Activated T-cell treated with anti-CD3 and anti-CD28 coated beads, Interleukin-2, amount 50 U/mL, for 72 hours (primary cell): ENCODE results near the gene KNCN. TPM values are rescaled to one million over a fixed set of nuclear protein-coding genes. Genes with fewer than 3 reads are reported as not detected.

Experiments
- ATAC-seq, 2 donors: fragments of 150-1000 bp; cut with Tn5 transposase; replicated peaks in 1 of 2; 2 replicates each; pipeline ENCODE4 v1.10.0; 2021; ENCODE audit warnings: moderate library complexity in 2 of 2, mild to moderate bottlenecking in 1 of 2
- DNase-seq, 2 donors: peaks; one replicate each; pipeline ENCODE4 v3.0.0; 2021 to 2022; ENCODE audit warnings: mixed read lengths in 1 of 2
- H3K27ac Mint-ChIP-seq: one replicate; pipeline ENCODE4 v1.8.0; 2022; ENCODE audit warnings: mild to moderate bottlenecking, moderate library complexity, mixed read lengths
- H3K27me3 Mint-ChIP-seq: one replicate; pipeline ENCODE4 v1.8.0; 2022; ENCODE audit warnings: low read depth, mixed read lengths
- H3K36me3 Mint-ChIP-seq, 2 donors: one replicate each; pipeline ENCODE4 v1.8.0; 2022; ENCODE audit warnings: mixed read lengths in 2 of 2, mild to moderate bottlenecking in 1 of 2; ENCODE audit not compliant: insufficient read depth in 2 of 2
- H3K4me1 Mint-ChIP-seq: one replicate; pipeline ENCODE4 v1.8.0; 2022; ENCODE audit warnings: low read depth, mixed read lengths
- H3K4me3 Mint-ChIP-seq, 2 donors: one replicate each; pipeline ENCODE4 v1.8.0; 2022; ENCODE audit warnings: mild to moderate bottlenecking in 2 of 2, mixed read lengths in 2 of 2, moderate library complexity in 2 of 2
- H3K9me3 Mint-ChIP-seq, 2 donors: one replicate each; pipeline ENCODE4 v1.8.0; 2022; ENCODE audit warnings: mixed read lengths in 2 of 2
- total RNA-seq, 2 donors: library from RNA; stranded (reverse); gene quantifications; one replicate each; pipeline ENCODE4 v1.2.3, GENCODE V29; 2022

KNCN gene
- total RNA-seq = not detected

DNA sequence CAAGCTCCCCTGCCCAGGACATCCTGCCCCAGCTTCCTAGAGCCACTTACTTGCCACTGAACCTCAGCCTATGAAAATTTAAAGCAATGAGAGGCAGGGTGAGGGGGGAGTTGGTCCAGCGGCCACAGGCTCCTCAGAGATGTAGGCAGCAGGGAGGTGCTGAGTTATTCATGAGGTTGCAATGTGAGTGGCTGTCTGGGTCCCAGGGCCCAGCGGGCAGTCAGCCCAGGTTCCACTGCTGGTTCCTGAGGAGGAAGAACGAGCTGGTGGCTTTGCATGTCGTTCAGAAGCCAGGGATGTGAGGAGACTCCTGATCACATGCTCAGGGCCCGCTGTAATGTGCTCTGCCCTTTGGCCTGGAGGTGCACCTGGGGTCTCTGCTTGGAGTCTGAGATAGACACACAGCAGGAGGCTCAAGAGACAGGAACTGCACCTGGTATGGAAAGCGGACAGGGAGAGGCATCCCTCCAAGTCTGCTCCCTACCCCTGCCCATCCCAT is at the start of gene KNCN:
Gene KNCN, minus strand, starts transcription at position 51 of the 499 bp plus-strand sequence. CDS start 432 bp downstream, outside the sequence.
- DNase-seq = no peak
- no peak within 1 kb of the TSS for H3K27ac Mint-ChIP-seq
- ATAC-seq = no peak
- H3K36me3 Mint-ChIP-seq = no peaks in the 10 kb centered on the region
- H3K9me3 Mint-ChIP-seq = no peaks in the 10 kb centered on the region
- H3K4me1 Mint-ChIP-seq = peaks cover 8% of the 10 kb centered on the region
- H3K4me3 Mint-ChIP-seq = no peak within 1 kb of the TSS
- H3K27me3 Mint-ChIP-seq = peaks cover 6% of the 10 kb centered on the region

DNA sequence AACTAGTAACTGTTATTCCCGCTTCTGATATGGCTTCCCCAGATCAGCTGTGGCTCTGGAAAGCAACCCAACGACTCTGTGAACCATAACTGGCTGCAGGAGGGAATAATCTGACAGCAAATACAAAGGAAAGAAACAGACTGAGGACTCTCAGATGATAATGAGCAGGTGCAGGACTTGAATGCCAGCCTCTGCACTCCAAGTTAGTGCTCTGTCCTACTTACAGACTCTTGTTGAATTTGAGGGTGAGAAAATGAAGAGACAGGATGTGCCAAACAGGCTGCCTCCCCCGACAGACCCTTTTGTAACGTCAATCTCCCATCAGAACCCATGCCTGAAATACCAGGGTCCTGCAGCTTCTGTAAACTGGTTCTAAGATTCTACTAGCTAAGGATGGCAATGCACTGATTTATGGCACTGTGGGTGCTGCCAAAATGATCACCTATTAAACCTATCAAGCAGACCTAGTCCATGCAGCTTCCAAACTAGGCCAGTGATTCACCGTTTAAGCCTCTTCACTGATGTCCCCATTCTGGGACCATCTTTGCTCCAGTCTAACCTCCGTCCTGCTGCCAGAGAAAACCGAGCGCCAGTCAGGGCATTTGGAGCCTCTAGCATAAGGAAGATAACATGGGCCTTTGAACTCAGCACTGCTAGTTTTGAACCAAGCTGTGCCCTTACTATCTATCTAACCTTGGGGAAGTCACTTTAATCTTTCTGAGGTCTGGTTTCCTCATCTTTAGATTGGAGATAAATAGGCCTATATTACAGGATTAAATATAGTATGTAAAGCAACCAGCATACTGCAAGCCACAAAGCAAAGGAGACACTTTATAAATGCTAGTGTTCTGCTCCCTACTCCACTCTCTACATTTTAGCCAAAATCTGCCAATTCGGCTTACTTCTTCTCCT is 47.9 kb upstream of the KNCN start:
- H3K27ac Mint-ChIP-seq = no peak overlapping the region
- no peaks in the 10 kb centered on the region for H3K27me3 Mint-ChIP-seq
- no peak for ATAC-seq
- peaks cover 50% of the 10 kb centered on the region for H3K4me1 Mint-ChIP-seq
- no peak for DNase-seq
- no peaks in the 10 kb centered on the region for H3K9me3 Mint-ChIP-seq
- peaks cover 0 to 2% of the 10 kb centered on the region in 2 donors for H3K36me3 Mint-ChIP-seq
- no peak overlapping the region for H3K4me3 Mint-ChIP-seq

DNA sequence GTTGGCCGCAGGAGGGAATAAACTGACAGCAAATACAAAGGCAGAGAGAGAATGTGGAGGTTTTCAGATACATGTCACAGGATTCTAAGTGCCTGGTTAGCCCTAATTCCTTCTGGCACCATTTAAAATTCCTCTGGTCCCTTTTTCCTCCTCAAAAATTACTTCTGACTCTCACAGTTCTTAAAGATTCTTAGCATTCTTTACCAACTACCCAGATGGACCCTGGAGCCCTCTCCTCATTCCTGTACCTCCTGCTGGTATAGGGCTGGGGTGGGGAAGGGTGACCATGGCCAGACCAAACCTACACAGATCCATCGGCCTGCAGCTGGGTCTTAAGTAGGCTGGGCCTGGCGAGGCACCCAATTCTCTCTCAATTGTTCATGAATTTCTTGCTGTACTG is 45.4 kb upstream of the KNCN start:
- DNase-seq (no peak), ATAC-seq (no peak)
- peaks cover 30% of the 10 kb centered on the region for H3K4me1 Mint-ChIP-seq
- peak overlapping the region; percentile 56 for H3K27ac Mint-ChIP-seq
- no peak overlapping the region for H3K4me3 Mint-ChIP-seq
- H3K9me3 Mint-ChIP-seq = no peaks in the 10 kb centered on the region
- no peaks in the 10 kb centered on the region for H3K27me3 Mint-ChIP-seq
- H3K36me3 Mint-ChIP-seq = peaks cover 5 to 19% of the 10 kb centered on the region in 2 donors

DNA sequence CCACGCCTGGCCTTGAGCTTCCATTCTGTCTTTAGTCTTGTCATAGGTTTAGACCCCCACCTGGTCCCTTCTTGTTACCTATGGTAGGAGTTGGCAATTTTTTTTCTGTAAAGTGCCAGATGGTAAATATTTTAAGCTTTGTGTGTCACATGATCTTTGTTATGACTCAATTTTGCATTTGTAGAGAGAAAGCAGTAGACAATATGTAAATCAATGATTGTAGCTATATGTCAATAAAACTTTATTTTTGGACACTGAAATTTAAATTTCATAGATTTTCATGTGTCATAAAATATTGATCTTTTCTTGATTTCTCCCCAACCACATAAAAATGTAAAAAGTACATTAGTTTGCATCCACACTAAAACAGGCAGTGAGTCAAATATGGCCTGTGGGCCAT is 44.6 kb upstream of the KNCN start:
- H3K4me3 Mint-ChIP-seq = no peak overlapping the region
- H3K9me3 Mint-ChIP-seq = no peaks in the 10 kb centered on the region
- peaks cover 5 to 18% of the 10 kb centered on the region in 2 donors for H3K36me3 Mint-ChIP-seq
- no peaks in the 10 kb centered on the region for H3K27me3 Mint-ChIP-seq
- H3K4me1 Mint-ChIP-seq = peaks cover 23% of the 10 kb centered on the region
- no peak overlapping the region for H3K27ac Mint-ChIP-seq
- no peak for DNase-seq
- no peak for ATAC-seq

DNA sequence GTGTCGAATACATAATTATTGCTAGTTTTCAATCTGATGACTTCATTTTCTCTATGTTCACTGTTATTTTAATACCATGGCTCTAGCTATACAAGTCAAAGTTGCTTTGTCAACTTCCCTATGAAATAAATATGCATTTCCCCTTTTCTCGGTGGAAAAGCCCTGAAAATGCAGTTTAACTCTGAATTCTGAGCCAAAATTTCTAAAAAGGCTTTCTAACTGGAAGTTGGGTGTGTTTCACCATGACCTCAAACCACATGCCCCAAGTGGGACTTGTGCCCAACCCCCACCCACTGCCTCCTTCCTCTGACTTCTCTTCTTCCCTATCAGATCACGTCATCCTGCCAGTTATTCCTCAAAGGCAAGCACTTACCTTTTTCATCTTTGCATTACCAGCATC is 43.7 kb upstream of the KNCN start:
- Mint-ChIP-seq H3K9me3 (no peaks in the 10 kb centered on the region), H3K27ac (no peak overlapping the region), H3K4me1 (peaks cover 20% of the 10 kb centered on the region), H3K36me3 (peaks cover 5 to 20% of the 10 kb centered on the region in 2 donors), H3K27me3 (no peaks in the 10 kb centered on the region), H3K4me3 (peak overlapping the region in 1 of 2 donors; percentile 5)
- ATAC-seq (no peak), DNase-seq (no peak)

DNA sequence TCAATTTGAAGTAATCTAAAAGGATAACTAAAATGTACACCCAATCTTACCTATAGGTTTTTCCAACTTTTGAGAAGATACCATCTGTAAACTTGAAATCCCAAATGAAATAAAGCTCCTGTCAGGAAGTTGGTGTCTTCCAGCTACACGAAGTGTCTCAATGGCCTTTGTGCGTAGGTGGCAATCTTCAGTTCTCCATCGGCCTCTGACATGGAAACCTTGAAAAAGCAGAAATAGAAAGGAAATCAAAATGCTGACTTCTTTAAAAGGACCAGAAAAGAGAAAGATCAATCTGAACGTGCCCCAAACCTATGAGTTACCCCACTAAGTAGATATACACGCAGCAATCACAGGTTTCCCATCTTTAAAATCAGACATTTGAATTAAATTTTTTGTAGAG is 42.6 kb upstream of the KNCN start:
- H3K9me3 Mint-ChIP-seq = no peaks in the 10 kb centered on the region
- DNase-seq = no peak
- H3K4me1 Mint-ChIP-seq = peaks cover 16% of the 10 kb centered on the region
- H3K27ac Mint-ChIP-seq = no peak overlapping the region
- ATAC-seq = no peak
- peaks cover 7 to 28% of the 10 kb centered on the region in 2 donors for H3K36me3 Mint-ChIP-seq
- no peaks in the 10 kb centered on the region for H3K27me3 Mint-ChIP-seq
- H3K4me3 Mint-ChIP-seq = no peak overlapping the region

DNA sequence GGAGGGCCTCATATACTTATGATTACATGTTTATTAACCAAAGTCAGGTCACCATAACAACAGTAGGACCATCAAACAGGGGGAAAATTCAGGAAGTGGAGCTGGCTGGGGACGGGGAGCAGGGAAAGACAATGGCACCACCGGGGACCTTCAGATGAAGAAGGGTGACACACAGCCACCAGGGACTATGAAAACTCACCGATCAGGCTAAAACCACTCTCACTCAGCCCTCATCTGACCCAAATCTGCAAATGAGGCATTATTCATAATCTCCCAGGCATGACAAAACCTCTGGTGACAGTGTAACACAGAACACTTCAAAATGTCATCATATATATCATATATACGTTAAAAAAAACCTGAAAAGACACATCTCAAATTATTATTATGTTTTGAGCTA is 41.4 kb upstream of the KNCN start:
- Mint-ChIP-seq H3K36me3 (peaks cover 8 to 32% of the 10 kb centered on the region in 2 donors), H3K4me1 (peaks cover 16% of the 10 kb centered on the region), H3K9me3 (peaks cover 0 to 1% of the 10 kb centered on the region in 2 donors), H3K27ac (no peak overlapping the region), H3K27me3 (no peaks in the 10 kb centered on the region), H3K4me3 (no peak overlapping the region)
- ATAC-seq (no peak), DNase-seq (no peak)

DNA sequence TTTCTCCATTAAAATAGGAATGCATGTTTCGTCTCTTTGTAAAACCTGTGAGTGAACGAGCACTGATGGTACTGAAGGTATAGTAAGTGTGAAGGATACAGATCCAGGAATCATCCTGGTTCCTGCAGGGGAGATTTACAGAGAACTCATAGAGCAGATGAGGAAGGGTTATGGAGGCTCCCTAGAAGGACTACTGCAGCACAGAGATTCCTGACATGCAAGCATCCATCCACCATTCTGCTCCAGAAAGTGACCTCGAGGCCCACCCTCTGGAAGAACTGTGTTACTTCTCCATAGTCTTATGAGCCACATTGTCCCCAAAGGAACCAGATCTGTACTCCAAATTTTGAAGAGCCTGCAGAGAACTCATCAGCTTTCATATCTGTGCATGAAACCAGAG is 38.1 kb upstream of the KNCN start:
- Mint-ChIP-seq H3K36me3 (peaks cover 8 to 33% of the 10 kb centered on the region in 2 donors), H3K4me1 (peaks cover 2% of the 10 kb centered on the region), H3K27me3 (no peaks in the 10 kb centered on the region), H3K4me3 (no peak overlapping the region), H3K9me3 (peaks cover 0 to 1% of the 10 kb centered on the region in 2 donors), H3K27ac (no peak overlapping the region)
- ATAC-seq (no peak), DNase-seq (no peak)

DNA sequence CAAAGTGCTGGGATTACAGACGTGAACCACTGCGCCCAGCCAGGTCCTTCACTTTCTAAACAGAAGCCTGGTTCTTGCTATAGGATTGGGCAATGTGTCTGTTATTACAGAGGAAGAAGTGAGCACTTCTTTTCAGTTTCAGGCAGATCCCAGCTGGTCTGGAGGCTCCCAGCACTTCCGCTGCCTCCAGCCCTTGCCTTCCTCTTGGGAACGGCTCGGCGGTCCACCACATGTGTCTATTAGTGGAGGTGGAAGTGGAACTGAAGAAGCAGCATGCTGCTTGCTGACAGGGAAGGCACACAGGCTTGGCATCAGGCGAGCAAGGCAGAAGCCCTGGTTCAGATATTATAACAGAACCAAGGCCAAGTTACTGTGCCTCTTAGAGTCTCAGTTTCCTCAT is 35.6 kb upstream of the KNCN start:
- Mint-ChIP-seq H3K4me1 (peaks cover 7% of the 10 kb centered on the region), H3K36me3 (peaks cover 5 to 17% of the 10 kb centered on the region in 2 donors), H3K27ac (no peak overlapping the region), H3K4me3 (no peak overlapping the region), H3K9me3 (peaks cover 0 to 1% of the 10 kb centered on the region in 2 donors), H3K27me3 (no peaks in the 10 kb centered on the region)
- DNase-seq (no peak), ATAC-seq (no peak)

DNA sequence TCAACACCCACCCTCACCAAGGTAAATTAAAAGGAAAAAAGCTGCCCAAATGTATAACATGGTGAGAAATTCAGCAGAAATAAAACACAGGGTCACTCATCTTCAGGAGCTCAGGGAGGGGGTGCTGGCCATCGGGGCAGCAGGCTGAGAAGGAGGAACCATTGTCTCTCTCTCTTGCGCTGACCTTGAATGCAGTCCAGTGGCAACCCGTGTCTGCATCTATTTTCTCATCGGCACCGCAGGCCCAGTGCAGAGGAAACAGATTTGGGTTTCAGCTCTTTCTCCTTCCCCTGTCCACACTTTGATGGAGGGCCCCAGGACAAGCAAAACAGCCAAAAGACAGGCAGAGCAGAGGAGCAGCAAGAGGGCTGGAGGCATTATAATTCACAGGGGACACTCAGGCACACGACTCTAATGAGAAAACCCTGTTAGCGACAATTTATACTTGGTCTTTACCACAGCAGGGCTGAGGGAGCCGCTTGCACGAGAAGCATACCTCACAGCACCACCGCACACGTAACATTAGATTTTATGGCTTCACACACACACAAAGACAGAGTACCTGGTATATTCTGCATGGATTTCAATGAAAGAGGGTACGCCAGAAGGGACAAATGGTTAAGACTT is 34.0 kb upstream of the KNCN start:
- Mint-ChIP-seq H3K27me3 (no peaks in the 10 kb centered on the region), H3K36me3 (peaks cover 7 to 14% of the 10 kb centered on the region in 2 donors), H3K4me1 (peaks cover 24% of the 10 kb centered on the region), H3K27ac (no peak overlapping the region), H3K9me3 (peaks cover 0 to 1% of the 10 kb centered on the region in 2 donors), H3K4me3 (no peak overlapping the region)
- DNase-seq (no peak), ATAC-seq (no peak)

DNA sequence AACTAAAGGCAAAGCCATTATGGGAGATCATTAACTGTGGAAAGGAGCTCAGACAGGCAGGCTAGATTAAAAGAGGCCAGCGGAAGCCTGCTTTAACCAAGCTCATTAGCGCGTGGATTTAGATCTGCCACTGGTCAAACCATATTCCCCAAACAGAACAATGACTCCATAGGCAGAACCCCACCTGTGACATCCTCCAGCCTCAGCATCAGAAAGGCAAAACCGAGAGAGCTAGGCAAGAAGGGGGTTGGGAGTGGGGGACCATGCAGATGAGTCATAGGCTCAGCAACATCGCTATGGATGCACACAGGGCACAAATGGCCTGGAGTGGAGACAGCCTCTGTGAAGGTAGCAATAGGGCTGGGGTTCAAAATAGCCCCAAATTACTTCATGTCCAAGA is 32.0 kb upstream of the KNCN start:
- H3K27me3 Mint-ChIP-seq = no peaks in the 10 kb centered on the region
- no peak overlapping the region for H3K27ac Mint-ChIP-seq
- H3K4me1 Mint-ChIP-seq = peaks cover 25% of the 10 kb centered on the region
- ATAC-seq (no peak), DNase-seq (no peak)
- H3K9me3 Mint-ChIP-seq = no peaks in the 10 kb centered on the region
- peaks cover 3 to 6% of the 10 kb centered on the region in 2 donors for H3K36me3 Mint-ChIP-seq
- H3K4me3 Mint-ChIP-seq = no peak overlapping the region

DNA sequence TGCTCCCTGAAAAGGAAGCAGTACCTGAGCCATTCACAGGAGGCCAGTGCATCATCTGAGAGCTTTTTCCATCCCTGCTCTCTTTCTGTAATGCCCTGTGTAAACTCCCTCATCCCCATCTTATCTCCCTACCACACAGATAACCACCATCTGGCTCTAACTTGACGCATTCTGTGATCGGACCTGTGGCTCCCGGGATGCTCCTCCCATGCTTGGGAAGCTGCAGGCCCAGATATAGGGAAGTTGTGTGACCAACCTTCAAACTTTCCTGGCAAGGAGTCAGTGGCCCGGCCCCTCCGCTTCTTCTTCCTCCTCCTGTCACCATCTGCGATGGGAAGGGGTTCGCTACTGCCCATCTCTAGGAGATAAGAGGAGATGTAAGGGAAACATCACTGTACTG is 31.5 kb upstream of the KNCN start:
- peaks cover 3 to 6% of the 10 kb centered on the region in 2 donors for H3K36me3 Mint-ChIP-seq
- H3K27ac Mint-ChIP-seq = no peak overlapping the region
- H3K27me3 Mint-ChIP-seq = no peaks in the 10 kb centered on the region
- DNase-seq (no peak), ATAC-seq (no peak)
- H3K4me1 Mint-ChIP-seq = peaks cover 25% of the 10 kb centered on the region
- no peaks in the 10 kb centered on the region for H3K9me3 Mint-ChIP-seq
- no peak overlapping the region for H3K4me3 Mint-ChIP-seq

DNA sequence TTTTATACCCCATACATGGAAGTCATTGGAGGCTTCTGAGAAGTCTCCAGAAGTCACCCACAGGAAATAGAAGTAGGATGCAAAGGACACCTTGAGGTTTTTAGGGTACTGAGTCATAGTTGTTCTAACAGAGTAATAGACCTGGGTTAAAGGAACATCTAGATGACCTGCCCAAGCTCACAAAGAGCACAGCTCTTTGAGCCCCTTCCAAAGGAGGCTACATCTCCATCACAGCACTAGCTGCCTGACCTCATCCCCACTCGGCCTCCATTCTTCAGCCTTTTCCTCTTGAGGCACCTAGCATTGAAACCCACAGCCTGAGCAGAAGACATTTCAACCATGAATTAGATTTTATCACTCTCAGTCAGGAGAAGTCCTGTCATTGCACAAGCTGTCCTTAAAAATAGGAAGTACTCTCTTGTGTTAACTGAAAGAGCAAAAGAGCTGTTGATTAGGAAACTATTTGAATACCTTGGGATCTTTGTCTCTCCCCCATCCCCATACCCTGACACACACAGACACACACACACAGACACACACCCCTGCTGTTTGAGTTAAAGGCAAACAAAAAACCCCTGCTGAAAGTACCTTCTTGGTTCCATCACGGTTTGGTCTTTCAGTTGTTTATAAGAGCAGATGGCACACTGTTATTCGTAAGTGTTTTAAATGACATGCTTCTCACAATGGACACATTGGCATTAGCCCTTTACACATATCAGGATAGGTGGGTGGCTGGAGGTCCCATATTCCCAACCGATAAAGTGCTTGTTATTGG is 30.4 kb upstream of the KNCN start:
- no peaks in the 10 kb centered on the region for H3K9me3 Mint-ChIP-seq
- peak overlapping the region; percentile 70 for H3K27ac Mint-ChIP-seq
- H3K36me3 Mint-ChIP-seq = peaks cover 3 to 6% of the 10 kb centered on the region in 2 donors
- DNase-seq (peak; percentile 11 to 12), ATAC-seq (peak; percentile 94 to 96)
- H3K27me3 Mint-ChIP-seq = no peaks in the 10 kb centered on the region
- peaks cover 25% of the 10 kb centered on the region for H3K4me1 Mint-ChIP-seq
- H3K4me3 Mint-ChIP-seq = peak overlapping the region; percentile 67 to 69
